SK-N-SH (cell line): Measurements from ENCODE around the gene OPHN1.

Experiments
- EP300 ChIP-seq, 2 experiments: IDR thresholded peaks; 2 replicates each; pipeline versions ENCODE4 v1.4.0 to v1.6.1; 2012; ENCODE audit warnings: borderline replicate concordance in 1 of 2, low read depth in 1 of 2, low read length in 1 of 2
- FOXM1 ChIP-seq: IDR thresholded peaks from 2 replicates; pipeline ENCODE4 v1.4.0; 2012; ENCODE audit warnings: low read depth, mild to moderate bottlenecking
- NFIC ChIP-seq: IDR thresholded peaks from 2 replicates; pipeline ENCODE4 v1.4.0; 2012; ENCODE audit warnings: borderline replicate concordance
- POLR2AphosphoS5 ChIP-seq: IDR thresholded peaks from 2 replicates; pipeline ENCODE4 v1.6.1; 2012; ENCODE audit warnings: low read depth, low read length
- RFX5 ChIP-seq: IDR thresholded peaks from 2 replicates; pipeline ENCODE4 v1.6.1; 2012; ENCODE audit warnings: mild to moderate bottlenecking, improper control_type of control experiment, low read length
- SIN3A ChIP-seq: IDR thresholded peaks from 2 replicates; pipeline ENCODE4 v1.6.1; 2012; ENCODE audit warnings: low read depth, mild to moderate bottlenecking, low read length, moderate library complexity, borderline replicate concordance
- TAF1 ChIP-seq: IDR thresholded peaks from 2 replicates; pipeline ENCODE4 v1.6.1; 2012; ENCODE audit warnings: low read depth, mild to moderate bottlenecking, low read length, moderate library complexity, borderline replicate concordance
- TF ChIP-seq, protein P1 (sequence below): fragments of 200-600 bp; sonication (generic); IDR thresholded peaks from 2 replicates; pipeline ENCODE4 v1.6.1; 2017; ENCODE audit warnings: antibody characterized with exemption, mild to moderate bottlenecking, moderate library complexity
- TF ChIP-seq, protein P2 (sequence below): IDR thresholded peaks from 2 replicates; pipeline ENCODE4; 2012
- TF ChIP-seq, protein P3 (sequence below): fragments of 150-350 bp; IDR thresholded peaks from 2 replicates; pipeline ENCODE4 v1.6.1; 2016; ENCODE audit warnings: mild to moderate bottlenecking, low read depth, low read length
- TF ChIP-seq, protein P4 (sequence below): IDR thresholded peaks from 2 replicates; pipeline ENCODE4 v1.4.0; 2012; ENCODE audit warnings: low read depth

DNA sequence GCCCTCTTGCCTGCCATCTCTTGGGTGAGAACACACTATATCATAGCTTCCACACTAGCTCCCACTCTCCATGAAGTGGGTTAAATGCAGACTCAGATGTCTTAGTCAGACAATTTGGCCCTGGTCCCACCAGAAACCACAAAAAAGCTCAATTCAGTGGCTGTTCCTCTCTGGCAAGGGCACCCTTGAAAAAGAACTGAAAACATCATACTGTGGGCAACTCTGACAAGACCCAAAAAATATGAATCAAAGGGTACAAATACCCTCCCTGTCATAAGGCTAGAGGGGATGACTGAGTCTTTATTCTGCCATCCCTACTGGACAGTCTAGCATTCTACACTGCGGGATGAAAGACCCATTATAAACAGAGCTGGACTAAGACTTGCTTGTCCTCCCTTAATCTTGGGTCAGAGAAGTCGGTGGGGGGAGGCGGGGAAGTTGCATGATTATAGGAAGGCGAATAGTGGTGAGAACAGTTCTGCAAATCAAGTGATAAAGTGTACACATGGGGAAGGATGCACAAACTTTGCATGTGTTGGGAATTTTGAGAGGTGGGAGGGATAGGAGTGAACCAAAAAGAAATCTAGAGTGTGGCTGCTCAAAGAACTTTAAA is 172.1 kb downstream of the OPHN1 start:
- TF ChIP-seq, protein P1, sequence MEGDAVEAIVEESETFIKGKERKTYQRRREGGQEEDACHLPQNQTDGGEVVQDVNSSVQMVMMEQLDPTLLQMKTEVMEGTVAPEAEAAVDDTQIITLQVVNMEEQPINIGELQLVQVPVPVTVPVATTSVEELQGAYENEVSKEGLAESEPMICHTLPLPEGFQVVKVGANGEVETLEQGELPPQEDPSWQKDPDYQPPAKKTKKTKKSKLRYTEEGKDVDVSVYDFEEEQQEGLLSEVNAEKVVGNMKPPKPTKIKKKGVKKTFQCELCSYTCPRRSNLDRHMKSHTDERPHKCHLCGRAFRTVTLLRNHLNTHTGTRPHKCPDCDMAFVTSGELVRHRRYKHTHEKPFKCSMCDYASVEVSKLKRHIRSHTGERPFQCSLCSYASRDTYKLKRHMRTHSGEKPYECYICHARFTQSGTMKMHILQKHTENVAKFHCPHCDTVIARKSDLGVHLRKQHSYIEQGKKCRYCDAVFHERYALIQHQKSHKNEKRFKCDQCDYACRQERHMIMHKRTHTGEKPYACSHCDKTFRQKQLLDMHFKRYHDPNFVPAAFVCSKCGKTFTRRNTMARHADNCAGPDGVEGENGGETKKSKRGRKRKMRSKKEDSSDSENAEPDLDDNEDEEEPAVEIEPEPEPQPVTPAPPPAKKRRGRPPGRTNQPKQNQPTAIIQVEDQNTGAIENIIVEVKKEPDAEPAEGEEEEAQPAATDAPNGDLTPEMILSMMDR: no peak
- TF ChIP-seq EP300 (IDR thresholded peaks at IDR 0.05; ENCODE audit: borderline replicate concordance in 1 of 2, low read depth in 1 of 2, low read length in 1 of 2): no peak
- TF ChIP-seq, protein P2, sequence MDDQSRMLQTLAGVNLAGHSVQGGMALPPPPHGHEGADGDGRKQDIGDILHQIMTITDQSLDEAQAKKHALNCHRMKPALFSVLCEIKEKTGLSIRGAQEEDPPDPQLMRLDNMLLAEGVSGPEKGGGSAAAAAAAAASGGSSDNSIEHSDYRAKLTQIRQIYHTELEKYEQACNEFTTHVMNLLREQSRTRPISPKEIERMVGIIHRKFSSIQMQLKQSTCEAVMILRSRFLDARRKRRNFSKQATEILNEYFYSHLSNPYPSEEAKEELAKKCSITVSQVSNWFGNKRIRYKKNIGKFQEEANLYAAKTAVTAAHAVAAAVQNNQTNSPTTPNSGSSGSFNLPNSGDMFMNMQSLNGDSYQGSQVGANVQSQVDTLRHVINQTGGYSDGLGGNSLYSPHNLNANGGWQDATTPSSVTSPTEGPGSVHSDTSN: no peak
- TF ChIP-seq RFX5: no peak
- TF ChIP-seq, protein P3, sequence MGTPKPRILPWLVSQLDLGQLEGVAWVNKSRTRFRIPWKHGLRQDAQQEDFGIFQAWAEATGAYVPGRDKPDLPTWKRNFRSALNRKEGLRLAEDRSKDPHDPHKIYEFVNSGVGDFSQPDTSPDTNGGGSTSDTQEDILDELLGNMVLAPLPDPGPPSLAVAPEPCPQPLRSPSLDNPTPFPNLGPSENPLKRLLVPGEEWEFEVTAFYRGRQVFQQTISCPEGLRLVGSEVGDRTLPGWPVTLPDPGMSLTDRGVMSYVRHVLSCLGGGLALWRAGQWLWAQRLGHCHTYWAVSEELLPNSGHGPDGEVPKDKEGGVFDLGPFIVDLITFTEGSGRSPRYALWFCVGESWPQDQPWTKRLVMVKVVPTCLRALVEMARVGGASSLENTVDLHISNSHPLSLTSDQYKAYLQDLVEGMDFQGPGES: no peak
- no peak for TF ChIP-seq POLR2AphosphoS5
- TF ChIP-seq, protein P4, sequence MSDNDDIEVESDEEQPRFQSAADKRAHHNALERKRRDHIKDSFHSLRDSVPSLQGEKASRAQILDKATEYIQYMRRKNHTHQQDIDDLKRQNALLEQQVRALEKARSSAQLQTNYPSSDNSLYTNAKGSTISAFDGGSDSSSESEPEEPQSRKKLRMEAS: no peak
- no peak for TF ChIP-seq FOXM1
- no peak for TF ChIP-seq SIN3A
- TF ChIP-seq NFIC: peak; percentile 17; the same call in 1 of the 2 replicates
- no peak for TF ChIP-seq TAF1
